B cell (primary cell): Measurements from ENCODE around the gene CDC25C. TPM values are rescaled to one million over a fixed set of nuclear protein-coding genes. Genes with fewer than 3 reads are reported as not detected.

Experiments used
- ATAC-seq: fragments of 200-7000 bp; cut with Tn5 transposase; one replicate; pipeline ENCODE4 v1.10.0; 2021; ENCODE audit warnings: low read depth, mild to moderate bottlenecking, moderate number of reproducible peaks, moderate library complexity
- CTCF ChIA-PET: fragments of 350-600 bp; sonication (Branson Sonifier 250); formaldehyde crosslinking; loops from one replicate; lab custom pipeline; 2021; ENCODE audit warnings: antibody characterized with exemption, inconsistent platforms; lab: Charles Lee
- POLR2A ChIA-PET: fragments of 350-600 bp; sonication (Branson Sonifier 250); formaldehyde crosslinking; loops from one replicate; lab custom pipeline; 2021; ENCODE audit warnings: antibody characterized with exemption; lab: Charles Lee
- DNase-seq: peaks from one replicate; pipeline ENCODE4 v3.0.0; 2013
- H2AFZ ChIP-seq: 2 replicates; pipeline ENCODE4 v1.6.1; 2012; ENCODE audit warnings: mild to moderate bottlenecking, low read depth, low read length; ENCODE audit not compliant: insufficient read depth, poor library complexity, severe bottlenecking
- H3K27ac ChIP-seq, 2 donors: 1 replicate in 1 of 2; 2 replicates in 1 of 2; pipeline ENCODE4 v1.5.1; 2012 to 2013; ENCODE audit warnings: low read length in 2 of 2, mild to moderate bottlenecking in 2 of 2, moderate library complexity in 1 of 2
- H3K27me3 ChIP-seq, 4 experiments: fragments of 200-600 bp in 1 of 4; sonication (generic) in 1 of 4; replicated peaks in 1 of 4; 1 replicate in 2 of 4; 2 replicates in 2 of 4; pipeline versions ENCODE4 v1.6.1 to v1.7.0; 2013 to 2016; ENCODE audit warnings: low read length in 3 of 4, mild to moderate bottlenecking in 2 of 4, mixed read lengths in 1 of 4, moderate library complexity in 1 of 4; ENCODE audit not compliant: insufficient read depth in 4 of 4, control insufficient read depth in 3 of 4; ENCODE audit errors: control extremely low read depth in 1 of 4
- H3K36me3 ChIP-seq, 2 experiments: replicated peaks in 1 of 2; 1 replicate in 1 of 2; 2 replicates in 1 of 2; pipeline versions ENCODE4 v1.6.1 to v1.7.1; 2013; ENCODE audit warnings: low read length in 1 of 2; ENCODE audit not compliant: insufficient read depth in 2 of 2, control insufficient read depth in 1 of 2; ENCODE audit errors: control extremely low read depth in 1 of 2, extremely low read depth in 1 of 2
- H3K4me1 ChIP-seq, 2 donors: fragments of 200-600 bp in 1 of 2; sonication (generic) in 1 of 2; 1 replicate in 1 of 2; 2 replicates in 1 of 2; pipeline versions ENCODE4 v1.5.1 to v1.6.1; 2013 to 2017; ENCODE audit warnings: low read length in 2 of 2; ENCODE audit not compliant: control insufficient read depth in 2 of 2, insufficient read depth in 2 of 2
- H3K4me2 ChIP-seq: replicated peaks from 2 replicates; pipeline ENCODE3; 2012; ENCODE audit warnings: mild to moderate bottlenecking, low read depth, low read length; ENCODE audit not compliant: poor library complexity, severe bottlenecking
- H3K4me3 ChIP-seq, 5 experiments: fragments of 200-600 bp in 1 of 5; sonication (generic) in 1 of 5; 1 replicate in 3 of 5; 2 replicates in 2 of 5; pipeline versions ENCODE4 v1.5.1 to v1.7.0; 2011 to 2016; ENCODE audit warnings: low read length in 4 of 5, mild to moderate bottlenecking in 4 of 5, low read depth in 2 of 5, control low read depth in 1 of 5, moderate library complexity in 1 of 5; ENCODE audit not compliant: insufficient read depth in 1 of 5; ENCODE audit errors: control extremely low read depth in 1 of 5, extremely low read depth in 1 of 5
- H3K79me2 ChIP-seq: fragments of 200-600 bp; sonication (generic); one replicate; pipeline ENCODE4 v1.6.0; 2016; ENCODE audit warnings: low read length; ENCODE audit not compliant: control insufficient read depth, insufficient read depth
- H3K9ac ChIP-seq: fragments of 200-600 bp; sonication (generic); 2 replicates; pipeline ENCODE4 v1.6.1; 2017; ENCODE audit warnings: mild to moderate bottlenecking, low read length, moderate library complexity
- H3K9me3 ChIP-seq, 3 donors: one replicate each; pipeline versions ENCODE4 v1.6.1 to v1.7.1; 2013; ENCODE audit warnings: low read length in 2 of 3; ENCODE audit not compliant: control insufficient read depth in 2 of 3, insufficient read depth in 1 of 3; ENCODE audit errors: control extremely low read depth in 1 of 3
- H4K20me1 ChIP-seq: 2 replicates; pipeline ENCODE4 v1.6.0; 2012; ENCODE audit warnings: mild to moderate bottlenecking, low read length; ENCODE audit not compliant: insufficient read depth, control insufficient read depth, poor library complexity, severe bottlenecking
- H3K27ac Mint-ChIP-seq: one replicate; pipeline ENCODE4 v1.8.0; 2021; ENCODE audit warnings: mixed read lengths
- H3K27me3 Mint-ChIP-seq: one replicate; pipeline ENCODE4 v1.8.0; 2021; ENCODE audit warnings: mixed read lengths
- H3K4me1 Mint-ChIP-seq: one replicate; pipeline ENCODE4 v1.8.0; 2021; ENCODE audit warnings: mixed read lengths
- H3K4me3 Mint-ChIP-seq: one replicate; pipeline ENCODE4 v1.8.0; 2021; ENCODE audit warnings: mixed read lengths
- H3K9me3 Mint-ChIP-seq: one replicate; pipeline ENCODE4 v1.8.0; 2022; ENCODE audit warnings: mixed read lengths; ENCODE audit not compliant: insufficient read depth
- EZH2 ChIP-seq: IDR thresholded peaks from 2 replicates; pipeline ENCODE4 v1.6.1; 2012; ENCODE audit warnings: borderline replicate concordance, low read depth, mild to moderate bottlenecking, moderate library complexity, low read length; ENCODE audit not compliant: insufficient read depth, poor library complexity, severe bottlenecking
- WGBS: methylation state at CpG from one replicate; pipeline ENCODE4 v1.1.5; 2013; ENCODE audit warnings: missing lambda C conversion rate; ENCODE audit not compliant: insufficient coverage; 5-methylcytosine and 5-hydroxymethylcytosine counted together
- intact Hi-C: fragments of 100-400 bp; cut with micrococcal nuclease; formaldehyde crosslinking; loops from one replicate; pipeline ENCODE4 v1.10.0; 2022
- polyA plus RNA-seq: library from polyadenylated mRNA; depleted of rRNA; stranded (reverse); fragments of >200 nt; gene quantifications from 2 replicates; pipeline ENCODE4 v1.2.3, GENCODE V29; 2012
- total RNA-seq, 2 donors: library from RNA; stranded (reverse); fragments of 120-200 nt in 1 of 2; gene quantifications; 1 replicate in 1 of 2; 2 replicates in 1 of 2; pipeline versions ENCODE4 v1.2.3 to v1.2.4, GENCODE V29; 2013 to 2022
- TF ChIP-seq, protein P1 (sequence below): fragments of 200-600 bp; IDR thresholded peaks from one replicate; pipeline ENCODE4 v1.8.0; 2022; ENCODE audit warnings: antibody characterized with exemption, mild to moderate bottlenecking

Gene CDC25C
- total and polyA plus RNA-seq, 2 donors (not counting 1 experiment from before 2014, with no cell fraction given) = 0.03 TPM; not detected in 1

DNA sequence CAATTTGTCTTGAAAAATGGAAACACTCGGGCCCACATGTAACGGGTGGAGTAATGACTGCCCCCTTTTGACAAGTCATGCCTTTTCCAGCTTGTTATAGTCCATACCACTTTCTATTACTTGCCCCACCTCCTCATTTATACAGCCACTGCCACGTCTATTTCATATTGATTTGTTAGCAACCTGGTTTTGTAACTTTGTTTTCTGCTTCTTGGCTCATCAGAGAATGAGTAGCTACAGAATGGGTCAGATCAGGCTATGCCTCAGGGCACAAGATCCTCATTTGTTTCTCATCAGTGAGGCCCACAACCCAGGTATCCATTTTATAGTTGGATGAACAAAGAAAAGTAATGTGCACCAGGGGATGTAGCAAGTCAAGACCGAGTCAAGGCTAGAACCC lies 58.9 kb downstream of the CDC25C start:
- no peaks in the 10 kb centered on the region for H3K79me2 ChIP-seq
- peaks cover 0 to 23% (median 8%) of the 10 kb centered on the region in 4 experiments for H3K27me3 ChIP-seq
- Mint-ChIP-seq H3K27ac (no peak overlapping the region), H3K4me1 (peaks cover 9% of the 10 kb centered on the region), H3K27me3 (peaks cover 34% of the 10 kb centered on the region), H3K9me3 (no peaks in the 10 kb centered on the region), H3K4me3 (no peak overlapping the region)
- no peak overlapping the region for H3K4me2 ChIP-seq
- no peak for DNase-seq
- no peaks in the 10 kb centered on the region for H3K36me3 ChIP-seq
- ATAC-seq = no peak
- no peaks in the 10 kb centered on the region for H4K20me1 ChIP-seq
- H3K9ac ChIP-seq = no peak overlapping the region
- POLR2A ChIA-PET = no interaction called here
- H3K27ac ChIP-seq = no peak overlapping the region
- no peak overlapping the region for H3K4me3 ChIP-seq
- H2AFZ ChIP-seq = no peak overlapping the region
- peaks cover 0 to 4% of the 10 kb centered on the region in 2 donors for H3K4me1 ChIP-seq
- H3K9me3 ChIP-seq = no peaks in the 10 kb centered on the region
- CTCF ChIA-PET = no interaction called here
- intact Hi-C loops = no loop called here
- no peak for TF ChIP-seq EZH2
- TF ChIP-seq, protein P1, sequence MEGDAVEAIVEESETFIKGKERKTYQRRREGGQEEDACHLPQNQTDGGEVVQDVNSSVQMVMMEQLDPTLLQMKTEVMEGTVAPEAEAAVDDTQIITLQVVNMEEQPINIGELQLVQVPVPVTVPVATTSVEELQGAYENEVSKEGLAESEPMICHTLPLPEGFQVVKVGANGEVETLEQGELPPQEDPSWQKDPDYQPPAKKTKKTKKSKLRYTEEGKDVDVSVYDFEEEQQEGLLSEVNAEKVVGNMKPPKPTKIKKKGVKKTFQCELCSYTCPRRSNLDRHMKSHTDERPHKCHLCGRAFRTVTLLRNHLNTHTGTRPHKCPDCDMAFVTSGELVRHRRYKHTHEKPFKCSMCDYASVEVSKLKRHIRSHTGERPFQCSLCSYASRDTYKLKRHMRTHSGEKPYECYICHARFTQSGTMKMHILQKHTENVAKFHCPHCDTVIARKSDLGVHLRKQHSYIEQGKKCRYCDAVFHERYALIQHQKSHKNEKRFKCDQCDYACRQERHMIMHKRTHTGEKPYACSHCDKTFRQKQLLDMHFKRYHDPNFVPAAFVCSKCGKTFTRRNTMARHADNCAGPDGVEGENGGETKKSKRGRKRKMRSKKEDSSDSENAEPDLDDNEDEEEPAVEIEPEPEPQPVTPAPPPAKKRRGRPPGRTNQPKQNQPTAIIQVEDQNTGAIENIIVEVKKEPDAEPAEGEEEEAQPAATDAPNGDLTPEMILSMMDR = no peak
- 100% methylated on average over 3 of the region's 4 CpGs for WGBS

DNA sequence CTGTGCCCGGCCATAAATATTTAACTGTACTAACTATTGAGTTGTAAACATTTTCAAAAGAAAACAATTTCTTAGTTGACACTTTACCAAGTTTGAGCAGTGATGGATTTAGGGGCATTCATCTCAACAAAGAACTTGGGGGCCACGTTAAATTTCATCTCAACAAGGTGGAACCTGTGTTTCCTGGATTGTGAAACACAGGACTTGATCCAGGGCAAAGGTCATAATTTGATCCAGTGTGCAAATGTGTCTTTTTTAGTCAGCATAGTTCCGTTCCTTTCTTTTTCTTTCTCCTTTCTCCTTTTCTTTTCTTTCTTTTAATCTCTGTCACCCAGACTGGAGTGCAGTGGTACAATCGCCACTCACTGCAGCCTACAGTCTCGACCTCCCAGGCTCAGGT lies 60.3 kb downstream of the CDC25C start:
- H3K27ac ChIP-seq = no peak overlapping the region
- no peak for TF ChIP-seq EZH2
- TF ChIP-seq, protein P1 = no peak
- H3K36me3 ChIP-seq = no peaks in the 10 kb centered on the region
- DNase-seq = no peak
- no peak overlapping the region for H2AFZ ChIP-seq
- 33% methylated on average over 1 of the region's 5 CpGs for WGBS
- Mint-ChIP-seq H3K4me3 (no peak overlapping the region), H3K27ac (no peak overlapping the region), H3K4me1 (peaks cover 9% of the 10 kb centered on the region), H3K27me3 (peaks cover 31% of the 10 kb centered on the region), H3K9me3 (no peaks in the 10 kb centered on the region)
- no peaks in the 10 kb centered on the region for H3K9me3 ChIP-seq
- H3K27me3 ChIP-seq = peaks cover 0 to 23% (median 9%) of the 10 kb centered on the region in 4 experiments
- H3K4me1 ChIP-seq = peaks cover 0 to 4% of the 10 kb centered on the region in 2 donors
- H4K20me1 ChIP-seq = no peaks in the 10 kb centered on the region
- intact Hi-C loops = no loop called here
- H3K4me3 ChIP-seq = no peak overlapping the region
- ChIA-PET POLR2A (no interaction called here), CTCF (no interaction called here)
- H3K4me2 ChIP-seq = no peak overlapping the region
- no peak overlapping the region for H3K9ac ChIP-seq
- ATAC-seq = no peak
- H3K79me2 ChIP-seq = no peaks in the 10 kb centered on the region
